Activated CD4-positive, alpha-beta T cell treated with anti-CD3 and anti-CD28 coated beads, Interleukin-2, amount 10 ng/mL, durations not matched to agents 7 days and 5 days (primary cell): Measurements from ENCODE around the gene TANGO6. TPM values are rescaled to one million over a fixed set of nuclear protein-coding genes. Genes with fewer than 3 reads are reported as not detected.

Experiments used
- CTCF ChIA-PET: fragments of 350-600 bp; sonication (Branson Sonifier 250); formaldehyde crosslinking; loops from one replicate; lab custom pipeline; 2021; ENCODE audit warnings: antibody characterized with exemption; lab: Charles Lee
- POLR2A ChIA-PET: fragments of 350-600 bp; sonication (Branson Sonifier 250); formaldehyde crosslinking; loops from one replicate; lab custom pipeline; 2021; ENCODE audit warnings: antibody characterized with exemption; lab: Charles Lee
- DNase-seq: peaks from one replicate; pipeline ENCODE4 v3.0.0-alpha.2; 2020
- H3K27ac Mint-ChIP-seq: one replicate; pipeline ENCODE4 v1.8.0; 2021; ENCODE audit warnings: mild to moderate bottlenecking, moderate library complexity, mixed read lengths
- H3K27me3 Mint-ChIP-seq: one replicate; pipeline ENCODE4 v1.8.0; 2021; ENCODE audit warnings: mixed read lengths
- H3K36me3 Mint-ChIP-seq: one replicate; pipeline ENCODE4 v1.8.0; 2021; ENCODE audit warnings: low read depth, mixed read lengths
- H3K4me1 Mint-ChIP-seq: one replicate; pipeline ENCODE4 v1.8.0; 2021; ENCODE audit warnings: mixed read lengths
- H3K4me3 Mint-ChIP-seq: one replicate; pipeline ENCODE4 v1.8.0; 2021; ENCODE audit warnings: mild to moderate bottlenecking, moderate library complexity, mixed read lengths
- H3K9me3 Mint-ChIP-seq: one replicate; pipeline ENCODE4 v1.8.0; 2021; ENCODE audit warnings: mixed read lengths
- total RNA-seq, 2 experiments: library from RNA; stranded (reverse); gene quantifications; one replicate each; pipeline ENCODE4 v1.2.3, GENCODE V29; 2021

The TANGO6 gene
- total RNA-seq, 2 experiments from 2014 or later = 24.3 to 27.4 TPM

DNA sequence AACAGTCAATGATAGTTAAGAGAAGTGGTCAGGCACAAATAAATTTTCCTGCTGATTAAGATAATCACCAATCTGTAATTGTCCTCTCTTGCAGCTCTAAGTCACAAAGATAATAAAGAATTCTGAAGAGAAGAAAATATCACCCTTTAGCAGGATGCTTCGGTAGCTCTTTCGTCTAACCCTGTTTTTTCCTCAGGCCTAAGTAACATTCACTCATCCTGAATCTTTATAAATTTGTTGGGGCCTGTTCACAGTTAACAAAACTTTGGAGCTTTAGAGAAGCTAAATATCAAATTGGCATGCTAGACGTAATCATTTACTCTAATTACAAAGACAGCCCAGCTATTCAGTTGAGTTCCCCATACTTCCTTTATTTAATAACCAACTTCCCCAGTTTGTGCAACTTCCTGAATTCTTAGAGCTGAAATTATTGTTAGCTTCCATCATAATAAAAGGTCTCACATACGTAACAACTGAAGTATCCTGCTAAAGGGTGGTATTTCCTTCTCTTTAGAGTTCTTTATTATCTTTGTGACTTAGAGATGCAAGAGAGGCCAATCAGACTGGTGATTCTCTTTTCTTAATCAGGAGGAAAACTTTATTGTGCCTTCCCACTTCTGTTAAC lies 118.6 kb downstream of the TANGO6 start:
- CTCF ChIA-PET = interaction anchor here (0.5 to 1.4 kb wide), 4 partner anchors 16 to 1299 kb away, joined by 3 to 4 read pairs (median 3); no protein-coding TSS in a partner anchor
- H3K36me3 Mint-ChIP-seq = peaks cover 3% of the 10 kb centered on the region
- no peak overlapping the region for H3K27ac Mint-ChIP-seq
- H3K27me3 Mint-ChIP-seq = no peaks in the 10 kb centered on the region
- H3K4me1 Mint-ChIP-seq = no peaks in the 10 kb centered on the region
- no peak for DNase-seq
- H3K4me3 Mint-ChIP-seq = no peak overlapping the region
- POLR2A ChIA-PET = interaction anchor here (0.5 kb wide), 1 partner anchor 85 kb away, joined by 4 read pairs; no protein-coding TSS in a partner anchor
- H3K9me3 Mint-ChIP-seq = no peaks in the 10 kb centered on the region

DNA sequence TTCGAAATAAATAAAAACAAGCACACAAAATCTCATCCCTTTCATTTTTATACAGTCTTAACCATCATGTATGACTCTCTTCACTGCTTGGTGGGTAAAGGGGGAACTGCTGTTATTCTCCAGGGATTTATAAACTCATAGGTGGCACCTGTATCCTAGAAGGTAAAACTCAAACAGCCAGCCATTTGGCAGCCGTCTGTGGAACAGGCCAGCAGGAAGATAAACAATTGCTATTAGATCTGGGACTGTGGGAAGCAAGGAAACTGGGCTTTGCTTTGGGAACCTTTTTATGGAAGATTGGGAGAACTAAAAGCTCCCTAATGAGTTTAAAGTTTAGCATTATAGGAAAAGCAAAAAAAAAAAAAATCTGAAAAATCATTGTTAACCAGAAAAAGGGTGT lies 126.0 kb downstream of the TANGO6 start:
- Mint-ChIP-seq H3K9me3 (no peaks in the 10 kb centered on the region), H3K4me1 (no peaks in the 10 kb centered on the region), H3K4me3 (no peak overlapping the region), H3K27me3 (no peaks in the 10 kb centered on the region), H3K27ac (no peak overlapping the region), H3K36me3 (peaks cover 3% of the 10 kb centered on the region)
- ChIA-PET POLR2A (no interaction called here), CTCF (no interaction called here)
- no peak for DNase-seq

DNA sequence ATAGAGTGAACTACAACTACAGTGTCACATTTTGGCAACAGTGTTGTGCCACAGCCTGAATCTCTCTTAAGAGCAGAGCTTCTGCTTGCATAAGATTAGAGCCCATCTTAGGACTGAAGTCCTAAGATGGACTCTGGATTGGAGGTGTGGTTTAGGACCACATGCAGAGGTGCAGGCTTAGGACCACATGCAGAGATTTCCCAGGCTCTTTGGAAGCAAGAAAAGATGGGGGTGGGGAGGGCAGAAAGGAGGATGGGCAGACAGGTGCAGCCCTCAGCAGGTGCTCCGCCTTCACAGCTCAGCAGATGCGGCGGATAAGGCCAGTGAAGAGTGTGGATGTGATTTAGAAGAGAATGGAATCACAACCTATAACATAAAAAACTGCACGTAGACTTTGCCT lies 128.7 kb downstream of the TANGO6 start:
- Mint-ChIP-seq H3K4me1 (no peaks in the 10 kb centered on the region), H3K9me3 (no peaks in the 10 kb centered on the region), H3K36me3 (peaks cover 12% of the 10 kb centered on the region), H3K4me3 (no peak overlapping the region), H3K27ac (no peak overlapping the region), H3K27me3 (no peaks in the 10 kb centered on the region)
- ChIA-PET CTCF (no interaction called here), POLR2A (no interaction called here)
- no peak for DNase-seq

DNA sequence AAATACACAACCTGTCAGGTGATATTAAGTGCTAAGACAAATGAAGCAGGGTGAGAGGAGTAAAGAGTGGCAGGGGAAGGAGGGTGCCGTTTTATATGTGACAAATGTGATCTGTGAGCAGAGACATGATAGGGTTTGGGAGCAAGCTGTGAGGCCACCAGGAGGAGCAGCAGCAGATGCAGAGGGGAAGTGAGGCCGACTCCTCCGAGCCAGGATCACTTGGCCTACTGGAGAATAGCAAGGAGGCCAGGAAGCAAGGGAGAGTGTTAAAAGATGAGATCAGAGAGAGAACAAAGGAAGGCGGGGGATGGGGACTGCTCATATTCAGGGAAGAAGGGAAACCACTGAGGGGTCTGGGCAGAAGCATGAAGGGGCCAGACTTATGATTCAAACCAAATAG lies 129.4 kb downstream of the TANGO6 start:
- no peak for DNase-seq
- H3K27ac Mint-ChIP-seq = no peak overlapping the region
- no peaks in the 10 kb centered on the region for H3K4me1 Mint-ChIP-seq
- no peaks in the 10 kb centered on the region for H3K27me3 Mint-ChIP-seq
- no peaks in the 10 kb centered on the region for H3K9me3 Mint-ChIP-seq
- no peak overlapping the region for H3K4me3 Mint-ChIP-seq
- H3K36me3 Mint-ChIP-seq = peaks cover 13% of the 10 kb centered on the region
- ChIA-PET CTCF (no interaction called here), POLR2A (no interaction called here)

DNA sequence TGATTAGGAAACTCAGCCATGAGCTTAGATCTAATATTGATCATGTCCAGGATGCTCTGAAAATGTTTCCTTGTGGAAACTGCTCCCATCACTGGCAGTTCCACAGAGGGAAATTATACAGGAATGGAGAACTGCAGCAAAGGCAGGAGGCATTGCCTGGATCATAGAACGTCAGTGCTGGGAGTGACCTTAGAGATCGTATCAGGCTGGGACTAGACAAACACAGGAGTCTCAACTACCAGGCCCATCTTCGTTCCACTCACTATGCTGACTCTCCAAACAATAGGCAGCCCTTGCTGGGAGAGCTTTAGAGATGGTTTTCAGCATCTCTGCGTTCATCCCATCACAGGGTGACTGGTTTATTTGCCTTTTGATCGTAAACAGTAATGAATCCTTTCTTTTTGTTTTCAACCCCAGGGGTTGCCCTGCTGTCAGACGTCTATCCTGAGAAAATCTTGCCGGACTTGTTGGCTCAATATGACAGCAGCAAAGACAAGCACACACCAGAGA lies 130.3 kb downstream of the TANGO6 start:
- H3K27me3 Mint-ChIP-seq = no peaks in the 10 kb centered on the region
- no peaks in the 10 kb centered on the region for H3K9me3 Mint-ChIP-seq
- POLR2A ChIA-PET = no interaction called here
- H3K36me3 Mint-ChIP-seq = peaks cover 17% of the 10 kb centered on the region
- H3K4me1 Mint-ChIP-seq = no peaks in the 10 kb centered on the region
- CTCF ChIA-PET = no interaction called here
- no peak for DNase-seq
- no peak overlapping the region for H3K4me3 Mint-ChIP-seq
- no peak overlapping the region for H3K27ac Mint-ChIP-seq

DNA sequence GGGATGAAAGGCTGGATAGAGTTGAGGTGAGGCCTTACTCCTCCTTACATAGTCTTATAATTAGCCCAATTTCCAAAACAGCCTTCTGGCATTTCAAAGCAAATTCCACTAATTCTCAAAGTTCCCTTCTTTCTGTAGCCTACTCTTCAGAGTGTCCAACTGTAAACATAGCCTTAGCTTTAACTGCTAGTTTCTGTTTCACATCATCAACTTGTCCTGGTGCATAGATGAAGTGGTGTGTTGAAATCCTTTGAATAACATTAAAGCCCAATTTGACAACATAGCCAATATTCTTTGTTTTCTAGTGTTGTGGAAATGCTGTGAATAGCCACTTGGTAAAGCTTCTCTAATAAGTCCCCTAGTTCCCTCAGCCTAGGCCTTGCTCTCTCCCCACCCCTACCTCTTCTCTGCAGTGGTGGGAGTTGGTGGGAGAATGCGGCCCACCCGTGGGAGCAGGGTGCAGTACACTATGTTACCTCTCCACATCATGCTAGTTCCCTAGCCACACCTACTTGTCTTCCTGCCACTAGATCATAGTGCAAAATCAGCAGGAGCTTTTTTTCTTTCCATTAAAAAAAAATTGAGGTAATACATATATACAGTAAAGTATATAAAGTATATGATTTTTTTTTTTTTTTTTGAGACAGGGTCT lies 135.1 kb downstream of the TANGO6 start:
- Mint-ChIP-seq H3K9me3 (no peaks in the 10 kb centered on the region), H3K4me1 (no peaks in the 10 kb centered on the region), H3K4me3 (no peak overlapping the region), H3K27me3 (no peaks in the 10 kb centered on the region), H3K36me3 (peaks cover 22% of the 10 kb centered on the region), H3K27ac (no peak overlapping the region)
- no peak for DNase-seq
- POLR2A ChIA-PET = no interaction called here
- CTCF ChIA-PET = interaction anchor here (0.6 to 1.6 kb wide), 5 partner anchors 13 to 673 kb away, joined by 3 to 4 read pairs (median 3); no protein-coding TSS in a partner anchor

DNA sequence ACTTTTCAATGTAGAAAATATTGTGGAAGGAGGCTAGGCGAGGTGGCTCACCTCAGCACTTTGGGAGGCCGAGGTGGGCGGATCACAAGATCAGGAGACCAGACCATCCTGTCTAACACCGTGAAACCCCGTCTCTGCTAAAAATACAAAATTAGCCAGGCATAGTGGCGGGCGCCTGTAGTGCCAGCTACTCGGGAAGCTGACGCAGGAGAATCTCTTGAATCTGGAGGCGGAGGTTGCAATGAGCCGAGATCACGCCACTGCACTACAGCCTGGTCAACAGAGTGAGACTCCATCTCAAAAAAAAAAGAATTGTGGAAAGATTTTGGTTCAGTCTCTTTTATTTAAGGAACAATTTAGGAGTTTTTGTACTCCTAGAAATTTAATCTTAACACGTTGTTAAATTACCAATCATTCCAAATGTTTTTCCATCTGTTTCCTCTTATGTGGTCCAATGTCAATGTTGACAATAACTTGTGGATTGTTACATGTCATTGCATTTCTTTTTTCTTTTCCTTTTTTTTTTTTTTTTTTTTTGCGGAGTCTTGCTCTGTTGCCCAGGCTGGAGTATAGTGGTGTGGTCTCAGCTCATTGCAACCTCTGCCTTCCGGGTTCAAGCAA lies 137.5 kb downstream of the TANGO6 start:
- CTCF ChIA-PET = no interaction called here
- H3K36me3 Mint-ChIP-seq = peaks cover 13% of the 10 kb centered on the region

DNA sequence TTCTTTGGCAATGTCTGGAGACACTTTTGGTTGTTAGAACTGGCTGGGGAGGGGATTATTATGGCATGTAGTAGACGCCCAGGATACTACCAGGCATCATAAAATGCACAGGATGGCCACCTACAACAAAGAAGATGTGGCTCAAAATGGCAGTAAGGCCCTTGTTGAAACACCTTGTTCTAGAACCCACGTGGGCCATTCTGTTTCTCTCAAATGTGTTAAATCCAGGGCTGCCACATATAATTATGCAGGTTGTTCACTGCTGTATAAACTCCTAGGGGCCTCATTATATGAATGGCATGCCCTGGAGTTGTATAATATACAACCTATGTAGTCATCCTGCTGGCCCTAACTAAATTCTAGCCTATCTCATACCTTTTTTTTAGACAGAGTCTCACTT lies 138.6 kb downstream of the TANGO6 start:
- Mint-ChIP-seq H3K27ac (no peak overlapping the region), H3K4me3 (no peak overlapping the region), H3K27me3 (no peaks in the 10 kb centered on the region), H3K36me3 (peaks cover 10% of the 10 kb centered on the region), H3K9me3 (no peaks in the 10 kb centered on the region), H3K4me1 (no peaks in the 10 kb centered on the region)
- POLR2A ChIA-PET = no interaction called here
- CTCF ChIA-PET = no interaction called here
- DNase-seq = no peak

More for the DNA sequence above, 137.5 kb downstream of the TANGO6 start:
- POLR2A ChIA-PET = no interaction called here
- DNase-seq = no peak
- no peaks in the 10 kb centered on the region for H3K9me3 Mint-ChIP-seq
- H3K27ac Mint-ChIP-seq = no peak overlapping the region
- H3K4me1 Mint-ChIP-seq = no peaks in the 10 kb centered on the region
- H3K27me3 Mint-ChIP-seq = no peaks in the 10 kb centered on the region
- H3K4me3 Mint-ChIP-seq = no peak overlapping the region

DNA sequence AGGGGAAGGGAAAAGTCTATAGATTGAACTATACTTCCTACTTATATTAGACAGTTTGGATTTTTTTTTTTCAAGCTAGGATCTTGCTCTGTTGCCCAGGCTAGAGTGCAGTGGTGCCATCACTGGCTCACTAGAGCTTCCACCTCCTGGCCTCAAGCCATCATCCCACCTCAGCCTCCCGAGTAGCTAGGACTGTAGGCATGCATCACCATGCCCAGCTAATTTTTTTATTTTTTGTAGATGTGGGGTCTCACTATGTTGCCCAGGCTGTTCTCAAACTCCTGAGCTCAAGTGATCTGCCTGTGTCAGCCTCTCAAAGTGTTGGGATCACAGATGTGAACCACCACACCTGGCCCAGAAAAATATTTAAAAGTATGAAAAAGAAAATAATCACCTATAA lies 141.1 kb downstream of the TANGO6 start:
- DNase-seq = no peak
- no peak overlapping the region for H3K4me3 Mint-ChIP-seq
- no peak overlapping the region for H3K27ac Mint-ChIP-seq
- CTCF ChIA-PET = interaction anchor here (0.7 kb wide), 2 partner anchors 52 to 300 kb away, joined by 4 read pairs; no protein-coding TSS in a partner anchor
- no peaks in the 10 kb centered on the region for H3K9me3 Mint-ChIP-seq
- no peaks in the 10 kb centered on the region for H3K27me3 Mint-ChIP-seq
- H3K36me3 Mint-ChIP-seq = peaks cover 4% of the 10 kb centered on the region
- POLR2A ChIA-PET = no interaction called here
- H3K4me1 Mint-ChIP-seq = no peaks in the 10 kb centered on the region

DNA sequence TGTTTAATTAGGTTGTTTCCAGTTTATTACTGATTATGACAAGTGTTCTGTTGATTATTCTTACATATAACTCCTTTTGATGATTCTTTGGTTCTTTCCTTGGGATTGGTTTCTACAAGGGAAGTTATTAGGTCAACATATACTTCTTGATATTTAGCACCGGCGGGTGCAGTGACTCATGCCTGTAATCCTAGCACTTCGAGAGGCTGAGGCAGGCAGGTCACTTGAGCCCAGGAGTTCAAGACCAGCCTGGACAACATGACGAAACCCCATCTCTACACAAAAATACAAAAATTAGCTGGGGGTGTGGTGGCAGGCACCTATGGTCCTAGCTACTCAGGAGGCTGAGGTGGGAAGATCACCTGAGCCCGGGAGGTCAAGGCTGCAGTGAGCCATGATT lies 141.9 kb downstream of the TANGO6 start:
- ChIA-PET POLR2A (no interaction called here), CTCF (no interaction called here)
- Mint-ChIP-seq H3K4me3 (no peak overlapping the region), H3K27me3 (no peaks in the 10 kb centered on the region), H3K9me3 (no peaks in the 10 kb centered on the region), H3K27ac (no peak overlapping the region), H3K4me1 (no peaks in the 10 kb centered on the region), H3K36me3 (peaks cover 3% of the 10 kb centered on the region)
- no peak for DNase-seq

DNA sequence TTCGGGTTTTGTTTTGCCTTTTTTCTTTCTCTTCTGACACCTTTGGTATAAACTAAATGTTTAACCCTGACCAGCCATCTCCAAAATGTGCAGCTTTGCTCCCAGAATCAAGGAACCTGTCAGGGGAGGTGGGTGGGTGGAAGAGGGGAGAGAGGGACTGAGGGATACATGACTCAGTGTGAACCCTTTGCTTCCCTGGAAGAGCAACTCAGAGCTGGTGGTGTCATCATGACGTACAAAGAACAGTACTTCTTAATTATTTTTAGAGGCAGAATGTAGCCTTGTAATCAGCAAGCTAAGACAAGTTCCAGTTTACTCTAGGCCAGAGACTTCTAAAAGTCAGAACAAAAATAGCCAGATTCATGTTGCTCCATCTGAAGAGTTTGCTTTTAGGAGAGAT lies 142.5 kb downstream of the TANGO6 start:
- DNase-seq = no peak
- Mint-ChIP-seq H3K27me3 (no peaks in the 10 kb centered on the region), H3K9me3 (no peaks in the 10 kb centered on the region), H3K4me3 (no peak overlapping the region), H3K27ac (no peak overlapping the region), H3K4me1 (no peaks in the 10 kb centered on the region), H3K36me3 (peaks cover 3% of the 10 kb centered on the region)
- ChIA-PET CTCF (interaction anchor here (0.5 to 1.0 kb wide), 2 partner anchors 43 to 65 kb away, joined by 3 read pairs; no protein-coding TSS in a partner anchor), POLR2A (no interaction called here)

DNA sequence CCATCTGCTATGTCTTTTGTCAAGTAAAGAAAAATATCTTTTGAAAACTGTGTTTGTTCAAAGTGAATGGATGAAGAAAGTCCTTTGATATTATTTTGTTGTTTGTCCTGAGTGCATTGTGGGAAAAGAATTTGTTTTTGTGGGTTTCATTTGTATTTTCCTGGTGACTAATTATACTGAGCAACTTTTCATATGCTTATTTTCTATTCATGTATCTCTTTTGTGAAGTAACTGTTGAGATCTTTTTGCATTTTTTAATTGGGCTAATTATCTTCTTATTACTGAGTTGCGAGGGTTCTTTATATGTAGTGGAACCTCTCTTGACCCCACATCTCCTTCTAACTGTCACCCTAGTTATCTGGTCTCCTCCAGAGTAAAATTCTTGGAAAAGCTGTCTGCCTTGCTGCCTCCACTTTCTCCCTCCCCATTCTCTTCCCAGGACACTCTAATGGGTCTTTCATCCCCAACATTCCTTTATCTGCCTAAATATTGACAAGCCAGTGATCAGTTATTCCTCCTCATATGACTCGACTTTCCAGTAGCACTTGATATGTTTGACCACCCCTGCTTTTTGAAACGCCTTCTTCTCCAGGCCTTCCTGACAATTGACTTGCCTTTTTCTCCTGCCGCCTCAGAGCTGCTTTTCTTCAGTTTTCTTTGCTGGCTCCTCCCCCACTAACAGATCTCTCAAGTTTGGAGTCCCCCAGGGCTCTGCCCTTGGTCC lies 144.6 kb downstream of the TANGO6 start:
- no peaks in the 10 kb centered on the region for H3K9me3 Mint-ChIP-seq
- no peaks in the 10 kb centered on the region for H3K27me3 Mint-ChIP-seq
- no peaks in the 10 kb centered on the region for H3K4me1 Mint-ChIP-seq
- no peak overlapping the region for H3K4me3 Mint-ChIP-seq
- no peak overlapping the region for H3K27ac Mint-ChIP-seq
- no peak for DNase-seq
- ChIA-PET POLR2A (no interaction called here), CTCF (interaction anchor here (1.2 to 1.3 kb wide), 2 partner anchors 128 to 467 kb away, joined by 4 read pairs; no protein-coding TSS in a partner anchor)
- H3K36me3 Mint-ChIP-seq = no peaks in the 10 kb centered on the region
